OCI-LY7 (cell line): ENCODE data around the gene HHIP.

Source experiments
- CTCF ChIP-seq: fragments of 200-600 bp; sonication (generic); conservative IDR thresholded peaks from 2 replicates; pipeline ENCODE4 v1.5.1; 2014; ENCODE audit warnings: mild to moderate bottlenecking, antibody characterized with exemption, low read length, moderate library complexity, mixed read lengths
- EZH2phosphoT487 ChIP-seq: fragments of 200-600 bp; sonication (generic); IDR thresholded peaks from 2 replicates; pipeline ENCODE4 v1.6.1; 2018; ENCODE audit warnings: low read depth, borderline replicate concordance, mild to moderate bottlenecking, mixed run types, antibody characterized with exemption, low read length, moderate library complexity, mixed read lengths

DNA sequence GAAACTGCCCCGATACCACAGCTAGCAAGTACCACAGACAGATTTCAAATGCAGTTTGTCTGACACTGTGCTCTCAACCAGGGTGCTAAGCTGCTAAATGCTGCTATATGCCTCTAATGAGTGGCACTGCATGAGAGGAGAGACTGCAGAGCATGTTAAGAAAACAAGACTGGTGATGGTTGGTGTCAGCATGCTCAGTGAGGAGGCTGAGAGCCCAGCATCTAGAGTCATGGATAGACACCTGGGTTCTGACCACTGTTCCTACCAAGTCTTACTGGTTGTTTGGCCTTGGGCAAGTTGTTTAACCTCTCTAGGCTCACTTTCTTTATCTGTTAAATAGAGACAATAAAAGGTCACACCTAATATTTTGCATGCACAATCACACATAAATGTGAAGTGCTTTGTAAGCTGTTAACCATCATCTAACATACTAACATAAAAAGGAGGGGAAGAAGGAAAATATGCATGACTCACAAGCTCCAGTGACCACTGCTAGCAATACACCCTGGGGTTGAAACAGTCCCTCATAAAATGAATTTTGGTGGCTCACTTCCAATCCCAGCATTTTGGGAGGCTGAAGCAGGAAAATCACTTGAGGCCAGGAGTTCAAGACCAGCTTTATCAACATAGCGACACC is 20.7 kb downstream of the HHIP start:
- TF ChIP-seq EZH2phosphoT487 (no peak), CTCF (no peak)
